ENCODE results near the gene PRICKLE2.

GRCh38 chr3:64117483-64117882, 107.8 kb downstream of the PRICKLE2 start:
- TF ChIP-seq, protein P1, sequence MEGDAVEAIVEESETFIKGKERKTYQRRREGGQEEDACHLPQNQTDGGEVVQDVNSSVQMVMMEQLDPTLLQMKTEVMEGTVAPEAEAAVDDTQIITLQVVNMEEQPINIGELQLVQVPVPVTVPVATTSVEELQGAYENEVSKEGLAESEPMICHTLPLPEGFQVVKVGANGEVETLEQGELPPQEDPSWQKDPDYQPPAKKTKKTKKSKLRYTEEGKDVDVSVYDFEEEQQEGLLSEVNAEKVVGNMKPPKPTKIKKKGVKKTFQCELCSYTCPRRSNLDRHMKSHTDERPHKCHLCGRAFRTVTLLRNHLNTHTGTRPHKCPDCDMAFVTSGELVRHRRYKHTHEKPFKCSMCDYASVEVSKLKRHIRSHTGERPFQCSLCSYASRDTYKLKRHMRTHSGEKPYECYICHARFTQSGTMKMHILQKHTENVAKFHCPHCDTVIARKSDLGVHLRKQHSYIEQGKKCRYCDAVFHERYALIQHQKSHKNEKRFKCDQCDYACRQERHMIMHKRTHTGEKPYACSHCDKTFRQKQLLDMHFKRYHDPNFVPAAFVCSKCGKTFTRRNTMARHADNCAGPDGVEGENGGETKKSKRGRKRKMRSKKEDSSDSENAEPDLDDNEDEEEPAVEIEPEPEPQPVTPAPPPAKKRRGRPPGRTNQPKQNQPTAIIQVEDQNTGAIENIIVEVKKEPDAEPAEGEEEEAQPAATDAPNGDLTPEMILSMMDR (IDR thresholded peaks at IDR 0.05; ENCODE audit: poor library complexity) = no peak
- TF ChIP-seq EZH2 (IDR thresholded peaks at IDR 0.05; ENCODE audit: borderline replicate concordance) = no peak

Measured in hepatocyte (in vitro differentiated cells).